Colonic mucosa (tissue), 4 donors: ENCODE measurements around the gene CNOT4. TPM values are rescaled to one million over a fixed set of nuclear protein-coding genes. Genes with fewer than 3 reads are reported as not detected.
A peak's percentile ranks its signal among the peaks of the same experiment; 100 is the strongest.

Source experiments
- DNase-seq: peaks from one replicate; pipeline ENCODE4 v3.0.0-alpha.2; 2020
- H3K27ac ChIP-seq: fragments of 200-600 bp; one replicate; pipeline ENCODE4 v1.8.0; 2021
- H3K27me3 ChIP-seq: fragments of 200-600 bp; one replicate; pipeline ENCODE4 v1.8.0; 2021
- H3K36me3 ChIP-seq: fragments of 200-600 bp; one replicate; pipeline ENCODE4 v1.8.0; 2021
- H3K4me1 ChIP-seq: fragments of 200-600 bp; one replicate; pipeline ENCODE4 v1.8.0; 2021; ENCODE audit warnings: mild to moderate bottlenecking
- H3K4me3 ChIP-seq: fragments of 200-600 bp; one replicate; pipeline ENCODE4 v1.8.0; 2021
- H3K9ac ChIP-seq, 2 donors: one replicate each; pipeline ENCODE4 v1.7.0; 2013; ENCODE audit warnings: control low read depth in 2 of 2, low read depth in 2 of 2, low read length in 2 of 2
- H3K9me3 ChIP-seq: fragments of 200-600 bp; one replicate; pipeline ENCODE4 v1.8.0; 2021
- CTCF ChIP-seq: fragments of 200-600 bp; IDR thresholded peaks from one replicate; pipeline ENCODE4 v1.8.0; 2022; ENCODE audit warnings: antibody characterized with exemption, mild to moderate bottlenecking
- intact Hi-C: fragments of 100-400 bp; cut with DNase I; formaldehyde crosslinking; loops from one replicate; pipeline ENCODE4 v1.14.1; 2022
- total RNA-seq, 2 donors: library from RNA; stranded (reverse); fragmentation: NEBNext Ultra II Directional in 1 of 2; extraction: Animal tissue kit (Norgen Biotek cat#: 25700) in 1 of 2; gene quantifications; one replicate each; pipeline ENCODE4 v1.2.1, GENCODE V29; 2021
- donor health status: healthy.
- donor health status: DM: no; HTN: no; CAD: no.
- donor health status: DM: no; HTN: no; CAD: no.

CNOT4 gene
- total RNA-seq, 2 donors from 2014 or later: 14.7 to 20.9 TPM

- DNase-seq: no peak
- TF ChIP-seq CTCF: no peak
- intact Hi-C loops: no loop called here
- H3K4me3 ChIP-seq: no peak overlapping the region
- no peaks in the 10 kb centered on the region for H3K4me1 ChIP-seq
- H3K36me3 ChIP-seq: no peaks in the 10 kb centered on the region
- H3K27me3 ChIP-seq: no peaks in the 10 kb centered on the region
- H3K27ac ChIP-seq: no peak overlapping the region
- H3K9ac ChIP-seq: no peak overlapping the region
- H3K9me3 ChIP-seq: no peaks in the 10 kb centered on the region
Measured at GRCh38 chr7:135337977-135338550, 171.8 kb downstream of the CNOT4 start.

DNA sequence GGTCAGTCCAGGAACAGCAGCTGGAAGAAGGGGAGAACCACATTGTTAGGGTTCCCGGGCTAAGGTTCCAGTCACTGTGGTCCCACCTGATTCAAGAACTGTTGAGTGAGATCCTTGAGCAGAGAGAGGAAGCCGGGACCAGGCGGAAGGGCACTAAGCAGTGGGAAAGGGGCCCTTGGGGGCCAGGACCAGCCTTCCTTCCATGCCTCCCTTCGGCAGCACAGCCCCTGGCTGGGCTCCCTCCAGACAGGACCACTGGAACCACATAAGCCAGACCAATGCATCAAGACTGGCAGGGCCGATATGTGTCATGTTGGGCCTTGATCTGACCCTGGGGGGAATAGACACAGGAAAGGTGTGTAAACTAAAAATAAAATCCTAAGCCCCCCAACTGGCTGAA lies 172.4 kb downstream of the CNOT4 start:
- no peaks in the 10 kb centered on the region for H3K9me3 ChIP-seq
- no peak for TF ChIP-seq CTCF
- H3K9ac ChIP-seq: no peak overlapping the region
- H3K4me3 ChIP-seq: no peak overlapping the region
- DNase-seq: no peak
- H3K36me3 ChIP-seq: no peaks in the 10 kb centered on the region
- intact Hi-C loops: no loop called here
- no peak overlapping the region for H3K27ac ChIP-seq
- no peaks in the 10 kb centered on the region for H3K4me1 ChIP-seq
- no peaks in the 10 kb centered on the region for H3K27me3 ChIP-seq

GRCh38 chr7:135335628-135336139 lies 174.2 kb downstream of the CNOT4 start:
- H3K4me3 ChIP-seq: no peak overlapping the region
- intact Hi-C loops: loop anchor here (1.0 kb wide), 1 partner anchor 54 kb away; no protein-coding TSS in a partner anchor
- peak; percentile 30 for TF ChIP-seq CTCF
- no peaks in the 10 kb centered on the region for H3K27me3 ChIP-seq
- H3K9ac ChIP-seq: no peak overlapping the region
- H3K36me3 ChIP-seq: no peaks in the 10 kb centered on the region
- H3K27ac ChIP-seq: no peak overlapping the region
- peak; percentile 76 for DNase-seq
- H3K9me3 ChIP-seq: no peaks in the 10 kb centered on the region
- no peaks in the 10 kb centered on the region for H3K4me1 ChIP-seq

DNA sequence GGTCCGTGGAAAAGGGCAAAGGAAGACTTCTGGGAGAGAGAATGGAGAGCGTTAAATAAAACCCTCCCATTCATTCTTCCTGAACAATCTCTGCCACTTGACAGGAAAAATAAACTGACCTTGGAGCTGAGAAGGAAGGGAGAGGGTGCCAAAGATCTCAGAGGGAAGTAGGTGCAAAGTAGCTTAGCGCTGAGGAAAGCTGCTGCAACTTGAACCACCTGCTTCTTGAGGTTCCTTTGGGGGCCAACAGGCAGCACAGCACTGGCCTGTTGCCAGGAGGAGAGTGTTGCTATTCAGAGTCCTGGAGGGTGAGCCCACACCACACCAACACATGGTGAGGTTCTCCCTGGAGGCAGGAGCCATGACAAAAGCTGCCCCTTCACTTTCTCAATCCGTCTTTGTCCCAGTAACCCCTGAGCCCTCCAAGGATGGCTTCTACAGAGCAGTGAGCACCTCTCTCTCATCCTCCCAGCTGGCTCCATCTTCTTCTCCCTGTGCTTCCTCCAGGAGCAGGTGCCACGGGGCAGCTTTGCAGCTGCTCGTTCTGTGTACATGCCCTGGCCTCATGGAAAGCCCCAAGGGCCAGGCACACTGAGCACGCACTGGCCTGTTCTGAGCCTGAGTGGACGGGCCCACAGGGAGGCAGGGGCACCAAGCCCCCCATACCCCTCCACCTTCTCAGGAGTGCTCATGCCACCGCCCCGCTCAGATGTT lies 174.9 kb downstream of the CNOT4 start:
- no peak for TF ChIP-seq CTCF
- Histone ChIP-seq H3K27ac (no peak overlapping the region), H3K9ac (no peak overlapping the region), H3K27me3 (no peaks in the 10 kb centered on the region), H3K9me3 (no peaks in the 10 kb centered on the region), H3K36me3 (no peaks in the 10 kb centered on the region), H3K4me3 (no peak overlapping the region), H3K4me1 (no peaks in the 10 kb centered on the region)
- intact Hi-C loops: loop anchor here (1.0 kb wide), 1 partner anchor 54 kb away; no protein-coding TSS in a partner anchor
- no peak for DNase-seq

GRCh38 chr7:135333946-135334345 lies 176.0 kb downstream of the CNOT4 start:
- Histone ChIP-seq H3K27ac (no peak overlapping the region), H3K4me3 (no peak overlapping the region), H3K27me3 (no peaks in the 10 kb centered on the region), H3K4me1 (no peaks in the 10 kb centered on the region), H3K9me3 (no peaks in the 10 kb centered on the region), H3K36me3 (no peaks in the 10 kb centered on the region), H3K9ac (no peak overlapping the region)
- DNase-seq: no peak
- no peak for TF ChIP-seq CTCF
- intact Hi-C loops: no loop called here
